ENCODE data around the gene AS3MT. TPM values are rescaled to one million over a fixed set of nuclear protein-coding genes. Genes with fewer than 3 reads are reported as not detected.
"Not testable (repeated sequence)": the region's sequence is repeated elsewhere in the genome, so short reads cannot be mapped to it uniquely, and the experiment has no call there.

The AS3MT gene
- total and polyA plus RNA-seq, 3 experiments from 2014 or later = 0.44 TPM; not detected in 2

- DNase-seq; H3K27ac Mint-ChIP-seq; POLR2A ChIA-PET; H3K27ac ChIP-seq (ENCODE audit: low read depth, low read length); H3K4me3 ChIP-seq (ENCODE audit: low read length); H3K9me3 Mint-ChIP-seq; H3K4me1 ChIP-seq (ENCODE audit: insufficient read depth, low read length); H3K36me3 Mint-ChIP-seq; CTCF ChIA-PET; H3K27me3 ChIP-seq (ENCODE audit: insufficient read depth, low read length, poor library complexity, severe bottlenecking); H3K36me3 ChIP-seq (ENCODE audit: insufficient read depth, low read length); H3K4me1 Mint-ChIP-seq; H3K4me3 Mint-ChIP-seq; H3K9me3 ChIP-seq (ENCODE audit: low read length): not testable (repeated sequence)
- peaks cover 12 to 28% of the 10 kb centered on the region in 2 donors for H3K27me3 Mint-ChIP-seq
Measured at GRCh38 chr10:102844190-102844776, 25.0 kb upstream of the AS3MT start.

DNA sequence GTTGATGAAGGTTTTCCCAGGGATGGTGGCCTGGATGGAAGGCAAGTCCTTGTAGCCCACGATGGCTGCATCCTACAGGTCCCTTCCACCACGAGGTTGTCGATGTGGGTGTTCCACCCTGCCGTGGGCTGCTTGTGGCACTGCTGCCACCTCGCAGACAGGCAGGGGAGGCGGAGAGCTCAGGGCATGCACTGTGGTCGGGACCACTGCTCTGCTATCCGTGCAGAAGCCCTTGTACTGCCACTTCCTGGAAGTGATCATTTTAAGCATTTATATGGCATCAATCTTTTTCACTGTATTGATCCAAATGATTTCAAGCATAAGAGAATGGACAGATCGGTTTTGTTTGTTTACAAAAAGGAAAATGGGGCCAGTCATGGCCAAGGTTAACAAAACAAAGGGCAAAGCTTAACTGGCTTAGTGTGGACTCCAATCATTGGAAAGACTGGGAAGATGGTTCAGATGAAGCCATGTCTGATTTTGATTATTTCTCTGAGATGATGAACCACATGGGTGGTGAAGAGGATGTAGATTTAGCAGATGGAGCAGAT, 23.8 kb upstream of the AS3MT start:
- Mint-ChIP-seq H3K27ac (no peak overlapping the region), H3K27me3 (peaks cover 12 to 18% of the 10 kb centered on the region in 2 donors), H3K4me3 (no peak overlapping the region), H3K4me1 (no peaks in the 10 kb centered on the region), H3K9me3 (peaks cover 0 to 1% (median 0%) of the 10 kb centered on the region in 5 donors), H3K36me3 (peaks cover 0 to 3% (median 0%) of the 10 kb centered on the region in 3 donors)
- DNase-seq = no peak
- Histone ChIP-seq H3K27ac (ENCODE audit: low read depth, low read length) (no peak overlapping the region), H3K4me3 (ENCODE audit: low read length) (no peak overlapping the region), H3K9me3 (ENCODE audit: low read length) (no peaks in the 10 kb centered on the region), H3K4me1 (ENCODE audit: insufficient read depth, low read length) (no peaks in the 10 kb centered on the region), H3K27me3 (ENCODE audit: insufficient read depth, low read length, poor library complexity, severe bottlenecking) (no peaks in the 10 kb centered on the region), H3K36me3 (ENCODE audit: insufficient read depth, low read length) (no peaks in the 10 kb centered on the region)
- CTCF ChIA-PET = interaction anchor here (1.1 kb wide), 1 partner anchor 8 kb away, joined by 3 read pairs; the partner anchor contains the start of gene CYP17A1
- POLR2A ChIA-PET = no interaction called here

GRCh38 chr10:102850025-102850518, 19.2 kb upstream of the AS3MT start:
- peaks cover 2% of the 10 kb centered on the region for H3K4me1 ChIP-seq (ENCODE audit: insufficient read depth, low read length)
- H3K36me3 ChIP-seq (ENCODE audit: insufficient read depth, low read length) = no peaks in the 10 kb centered on the region
- DNase-seq = no peak
- Mint-ChIP-seq H3K4me1 (peaks cover 5 to 9% (median 9%) of the 10 kb centered on the region in 3 donors), H3K27me3 (no peaks in the 10 kb centered on the region), H3K4me3 (peak overlapping the region in 2 of 7 donors; percentile 27 to 48), H3K9me3 (no peaks in the 10 kb centered on the region), H3K27ac (peak overlapping the region in 1 of 8 donors; percentile 48), H3K36me3 (peaks cover 0 to 6% (median 3%) of the 10 kb centered on the region in 3 donors)
- POLR2A ChIA-PET = no interaction called here
- H3K27me3 ChIP-seq (ENCODE audit: insufficient read depth, low read length, poor library complexity, severe bottlenecking) = no peaks in the 10 kb centered on the region
- CTCF ChIA-PET = no interaction called here
- no peak overlapping the region for H3K4me3 ChIP-seq (ENCODE audit: low read length)
- no peaks in the 10 kb centered on the region for H3K9me3 ChIP-seq (ENCODE audit: low read length)
- H3K27ac ChIP-seq (ENCODE audit: low read depth, low read length) = no peak overlapping the region

GRCh38 chr10:102853237-102853636, 16.0 kb upstream of the AS3MT start:
- POLR2A ChIA-PET; H3K36me3 Mint-ChIP-seq; DNase-seq; H3K27me3 Mint-ChIP-seq; H3K27ac Mint-ChIP-seq; H3K4me3 ChIP-seq (ENCODE audit: low read length); H3K27me3 ChIP-seq (ENCODE audit: insufficient read depth, low read length, poor library complexity, severe bottlenecking); H3K4me1 ChIP-seq (ENCODE audit: insufficient read depth, low read length); H3K9me3 Mint-ChIP-seq; CTCF ChIA-PET; H3K4me3 Mint-ChIP-seq; H3K27ac ChIP-seq (ENCODE audit: low read depth, low read length); H3K9me3 ChIP-seq (ENCODE audit: low read length); H3K36me3 ChIP-seq (ENCODE audit: insufficient read depth, low read length): not testable (repeated sequence)
- H3K4me1 Mint-ChIP-seq = peaks cover 10 to 21% (median 13%) of the 10 kb centered on the region in 3 donors

- Mint-ChIP-seq H3K36me3 (peaks cover 5 to 23% (median 8%) of the 10 kb centered on the region in 3 donors), H3K4me1 (peaks cover 10 to 21% (median 13%) of the 10 kb centered on the region in 3 donors), H3K4me3 (peak overlapping the region in 2 of 7 donors; percentile 23 to 59)
- POLR2A ChIA-PET; H3K27me3 ChIP-seq (ENCODE audit: insufficient read depth, low read length, poor library complexity, severe bottlenecking); DNase-seq; H3K36me3 ChIP-seq (ENCODE audit: insufficient read depth, low read length); H3K9me3 ChIP-seq (ENCODE audit: low read length); H3K9me3 Mint-ChIP-seq; H3K4me1 ChIP-seq (ENCODE audit: insufficient read depth, low read length); H3K4me3 ChIP-seq (ENCODE audit: low read length); H3K27ac ChIP-seq (ENCODE audit: low read depth, low read length); H3K27ac Mint-ChIP-seq; CTCF ChIA-PET; H3K27me3 Mint-ChIP-seq: not testable (repeated sequence)
Measured at GRCh38 chr10:102855731-102856436, 13.4 kb upstream of the AS3MT start.

DNA sequence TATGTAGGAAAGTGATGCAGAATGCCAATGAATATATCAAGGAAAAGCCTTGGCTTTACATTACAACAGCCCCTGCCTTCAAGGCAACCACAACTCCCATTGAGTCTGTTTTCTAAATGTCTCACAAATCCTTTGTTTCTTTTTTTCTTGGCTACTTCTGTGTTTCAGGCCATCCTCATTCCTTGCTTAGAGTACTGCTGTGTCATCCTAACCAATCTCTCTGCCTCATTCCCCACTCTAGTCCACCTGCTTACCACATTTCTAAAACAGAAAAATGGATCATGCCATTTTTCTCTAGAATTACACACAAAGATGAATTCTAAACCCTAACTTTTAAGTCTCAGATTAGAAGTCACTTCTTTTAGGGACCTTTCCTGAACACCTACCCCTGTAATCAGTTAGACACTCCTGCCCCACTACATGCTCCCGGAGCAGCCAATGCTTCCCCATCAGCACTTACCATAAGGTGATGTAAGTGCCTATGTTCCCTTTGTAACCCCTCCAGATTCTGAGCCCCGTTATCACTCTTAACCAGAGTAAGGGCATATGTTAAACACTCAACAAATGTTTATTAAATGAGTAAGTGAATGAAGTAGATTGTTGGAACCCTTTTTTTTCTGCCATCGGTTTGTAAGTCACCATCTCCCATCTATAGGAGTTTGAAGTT, 12.4 kb upstream of the AS3MT start:
- H3K4me3 Mint-ChIP-seq = peak overlapping the region in 2 of 7 donors; percentile 2 to 71
- Histone ChIP-seq H3K9me3 (ENCODE audit: low read length) (no peaks in the 10 kb centered on the region), H3K4me1 (ENCODE audit: insufficient read depth, low read length) (peaks cover 6% of the 10 kb centered on the region), H3K27ac (ENCODE audit: low read depth, low read length) (no peak overlapping the region), H3K27me3 (ENCODE audit: insufficient read depth, low read length, poor library complexity, severe bottlenecking) (no peaks in the 10 kb centered on the region), H3K36me3 (ENCODE audit: insufficient read depth, low read length) (no peaks in the 10 kb centered on the region), H3K4me3 (ENCODE audit: low read length) (no peak overlapping the region)
- ChIA-PET POLR2A (no interaction called here), CTCF (no interaction called here)
- H3K4me1 Mint-ChIP-seq = peaks cover 10 to 21% (median 13%) of the 10 kb centered on the region in 3 donors
- DNase-seq = no peak
- peaks cover 5 to 29% (median 8%) of the 10 kb centered on the region in 3 donors for H3K36me3 Mint-ChIP-seq
- H3K9me3 Mint-ChIP-seq = no peaks in the 10 kb centered on the region
- H3K27me3 Mint-ChIP-seq = no peaks in the 10 kb centered on the region
- H3K27ac Mint-ChIP-seq = peak overlapping the region in 1 of 8 donors; percentile 33

GRCh38 chr10:102859911-102860310, 9.4 kb upstream of the AS3MT start:
- no peak for DNase-seq
- Mint-ChIP-seq H3K27ac (no peak overlapping the region), H3K4me1 (peaks cover 4 to 12% (median 4%) of the 10 kb centered on the region in 3 donors), H3K4me3 (no peak overlapping the region), H3K9me3 (no peaks in the 10 kb centered on the region), H3K36me3 (peaks cover 13 to 45% (median 20%) of the 10 kb centered on the region in 3 donors), H3K27me3 (no peaks in the 10 kb centered on the region)
- no peaks in the 10 kb centered on the region for H3K9me3 ChIP-seq (ENCODE audit: low read length)
- H3K27me3 ChIP-seq (ENCODE audit: insufficient read depth, low read length, poor library complexity, severe bottlenecking) = no peaks in the 10 kb centered on the region
- ChIA-PET CTCF (interaction anchor here (0.8 kb wide), 1 partner anchor 24 kb away, joined by 3 read pairs; no protein-coding TSS in a partner anchor), POLR2A (no interaction called here)
- H3K27ac ChIP-seq (ENCODE audit: low read depth, low read length) = no peak overlapping the region
- no peak overlapping the region for H3K4me3 ChIP-seq (ENCODE audit: low read length)
- H3K36me3 ChIP-seq (ENCODE audit: insufficient read depth, low read length) = peaks cover 8% of the 10 kb centered on the region
- peaks cover 6% of the 10 kb centered on the region for H3K4me1 ChIP-seq (ENCODE audit: insufficient read depth, low read length)

GRCh38 chr10:102863660-102864059, 5.6 kb upstream of the AS3MT start:
- no peak for DNase-seq
- H3K9me3 ChIP-seq (ENCODE audit: low read length) = no peaks in the 10 kb centered on the region
- H3K4me1 ChIP-seq (ENCODE audit: insufficient read depth, low read length) = no peaks in the 10 kb centered on the region
- H3K27me3 ChIP-seq (ENCODE audit: insufficient read depth, low read length, poor library complexity, severe bottlenecking) = no peaks in the 10 kb centered on the region
- H3K36me3 ChIP-seq (ENCODE audit: insufficient read depth, low read length) = peaks cover 8% of the 10 kb centered on the region
- no peak overlapping the region for H3K27ac ChIP-seq (ENCODE audit: low read depth, low read length)
- Mint-ChIP-seq H3K27ac (no peak overlapping the region), H3K36me3 (peaks cover 13 to 48% (median 23%) of the 10 kb centered on the region in 3 donors), H3K27me3 (peaks cover 3% of the 10 kb centered on the region in 2 donors), H3K9me3 (no peaks in the 10 kb centered on the region), H3K4me1 (peaks cover under 1% of the 10 kb centered on the region in 3 donors), H3K4me3 (no peak overlapping the region)
- ChIA-PET CTCF (no interaction called here), POLR2A (no interaction called here)
- H3K4me3 ChIP-seq (ENCODE audit: low read length) = no peak overlapping the region

Measured in CD8-positive, alpha-beta memory T cell (primary cell).